Prostate gland (tissue), 2 donors: Measurements from ENCODE around the gene TTN.

ENCODE experiments used
- POLR2A ChIP-seq: fragments of 450-650 bp; IDR thresholded peaks from one replicate; pipeline ENCODE4 v1.6.1; 2016; ENCODE audit warnings: antibody characterized with exemption, mild to moderate bottlenecking
- POLR2AphosphoS5 ChIP-seq: sonication (generic); formaldehyde crosslinking; IDR thresholded peaks from one replicate; pipeline ENCODE4 v1.6.1; 2017; ENCODE audit warnings: antibody characterized with exemption
- TF ChIP-seq, protein P1 (sequence below), 4 experiments: fragments of 200-600 bp in 2 of 4; fragments of 450-650 bp in 2 of 4; sonication (generic) in 2 of 4; IDR thresholded peaks; 1 replicate in 3 of 4; 2 replicates in 1 of 4; pipeline ENCODE4 v1.5.1; 2016 to 2019; ENCODE audit warnings: antibody characterized with exemption in 4 of 4, mild to moderate bottlenecking in 2 of 4, moderate library complexity in 2 of 4

DNA sequence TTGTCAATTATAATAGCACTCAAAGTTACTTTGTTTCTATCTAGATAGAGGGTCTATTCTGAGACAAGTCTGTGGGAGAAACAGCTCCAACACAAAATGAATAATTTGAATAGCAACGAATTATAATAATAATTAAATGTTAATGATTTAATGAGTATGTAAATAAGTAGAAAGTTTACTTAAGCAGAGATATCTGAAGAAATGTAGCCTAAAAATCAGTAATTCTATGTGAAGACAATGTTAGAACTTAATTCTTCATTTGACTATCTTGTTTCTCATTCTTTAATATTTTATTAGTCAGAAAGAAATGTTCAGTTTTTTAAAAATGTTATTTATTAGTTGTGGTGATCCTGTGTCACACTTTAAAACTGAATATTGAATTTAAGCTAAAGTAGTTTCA is 165.7 kb downstream of the TTN start:
- TF ChIP-seq POLR2A (no peak), POLR2AphosphoS5 (no peak)
- TF ChIP-seq, protein P1, sequence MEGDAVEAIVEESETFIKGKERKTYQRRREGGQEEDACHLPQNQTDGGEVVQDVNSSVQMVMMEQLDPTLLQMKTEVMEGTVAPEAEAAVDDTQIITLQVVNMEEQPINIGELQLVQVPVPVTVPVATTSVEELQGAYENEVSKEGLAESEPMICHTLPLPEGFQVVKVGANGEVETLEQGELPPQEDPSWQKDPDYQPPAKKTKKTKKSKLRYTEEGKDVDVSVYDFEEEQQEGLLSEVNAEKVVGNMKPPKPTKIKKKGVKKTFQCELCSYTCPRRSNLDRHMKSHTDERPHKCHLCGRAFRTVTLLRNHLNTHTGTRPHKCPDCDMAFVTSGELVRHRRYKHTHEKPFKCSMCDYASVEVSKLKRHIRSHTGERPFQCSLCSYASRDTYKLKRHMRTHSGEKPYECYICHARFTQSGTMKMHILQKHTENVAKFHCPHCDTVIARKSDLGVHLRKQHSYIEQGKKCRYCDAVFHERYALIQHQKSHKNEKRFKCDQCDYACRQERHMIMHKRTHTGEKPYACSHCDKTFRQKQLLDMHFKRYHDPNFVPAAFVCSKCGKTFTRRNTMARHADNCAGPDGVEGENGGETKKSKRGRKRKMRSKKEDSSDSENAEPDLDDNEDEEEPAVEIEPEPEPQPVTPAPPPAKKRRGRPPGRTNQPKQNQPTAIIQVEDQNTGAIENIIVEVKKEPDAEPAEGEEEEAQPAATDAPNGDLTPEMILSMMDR (IDR thresholded peaks at IDR 0.05), result no peak
